Left ventricle myocardium superior (tissue), 1 donor: ENCODE data around the gene SKAP1. TPM values are rescaled to one million over a fixed set of nuclear protein-coding genes. Genes with fewer than 3 reads are reported as not detected.
"Not testable (repeated sequence)": the region's sequence is repeated elsewhere in the genome, so short reads cannot be mapped to it uniquely, and the experiment has no call there.

ENCODE experiments used
- ATAC-seq: fragments of 200-7000 bp; cut with Tn5 transposase; one replicate; pipeline ENCODE4 v1.9.1; 2020; ENCODE audit warnings: mild to moderate bottlenecking, moderate library complexity
- DNase-seq: peaks from one replicate; pipeline ENCODE4 v3.0.0-alpha.2; 2020
- intact Hi-C: fragments of 100-400 bp; cut with micrococcal nuclease; formaldehyde crosslinking; loops from one replicate; pipeline ENCODE4 v1.11.0; 2022
- total RNA-seq: library from RNA; stranded (reverse); fragmentation: NEBNext Ultra II Directional; extraction: Animal tissue kit (Norgen Biotek cat#: 25700); gene quantifications from one replicate; pipeline ENCODE4 v1.2.1, GENCODE V29; 2021
- donor health status: DM: no; HTN: yes; CAD: no; lungs with severe emphysema.

Gene SKAP1
- total RNA-seq, 1 donor from 2014 or later = 0.27 TPM

GRCh38 chr17:48453447-48453846, 23.4 kb upstream of the SKAP1 start:
- ATAC-seq = no peak
- no peak for DNase-seq
- intact Hi-C loops = no loop called here

GRCh38 chr17:48451489-48451888, 21.5 kb upstream of the SKAP1 start:
- no peak for DNase-seq
- no peak for ATAC-seq
- intact Hi-C loops = no loop called here

- DNase-seq, ATAC-seq, intact Hi-C loops: not testable (repeated sequence)
Observed at GRCh38 chr17:48449335-48449734, 19.3 kb upstream of the SKAP1 start.

GRCh38 chr17:48445248-48445620, 15.2 kb upstream of the SKAP1 start:
- DNase-seq (no peak), ATAC-seq (no peak)
- intact Hi-C loops = no loop called here

GRCh38 chr17:48444516-48445247, 14.7 kb upstream of the SKAP1 start:
- DNase-seq (no peak), ATAC-seq (no peak)
- intact Hi-C loops = no loop called here

- DNase-seq (no peak), ATAC-seq (no peak)
- intact Hi-C loops = no loop called here
Observed at GRCh38 chr17:48443712-48444111, 13.7 kb upstream of the SKAP1 start.

- DNase-seq = no peak
- intact Hi-C loops = no loop called here
- ATAC-seq = no peak
Observed at GRCh38 chr17:48442819-48443218, 12.8 kb upstream of the SKAP1 start.

GRCh38 chr17:48441862-48442261, 11.8 kb upstream of the SKAP1 start:
- intact Hi-C loops = no loop called here
- DNase-seq (no peak), ATAC-seq (no peak)

GRCh38 chr17:48441231-48441711, 11.3 kb upstream of the SKAP1 start:
- intact Hi-C loops = no loop called here
- DNase-seq (no peak), ATAC-seq (no peak)

GRCh38 chr17:48440669-48441068, 10.7 kb upstream of the SKAP1 start:
- ATAC-seq = no peak
- no peak for DNase-seq
- intact Hi-C loops = no loop called here

- no peak for DNase-seq
- intact Hi-C loops = no loop called here
- ATAC-seq = no peak
Observed at GRCh38 chr17:48439875-48440505, 10.0 kb upstream of the SKAP1 start.

GRCh38 chr17:48439110-48439850, 9.3 kb upstream of the SKAP1 start:
- DNase-seq = no peak
- ATAC-seq = no peak
- intact Hi-C loops = no loop called here

GRCh38 chr17:48438516-48439061, 8.6 kb upstream of the SKAP1 start:
- no peak for DNase-seq
- no peak for ATAC-seq
- intact Hi-C loops = no loop called here

- ATAC-seq = no peak
Observed at GRCh38 chr17:48433896-48434295, 3.9 kb upstream of the SKAP1 start.

GRCh38 chr17:48432820-48433775, 3.1 kb upstream of the SKAP1 start:
- intact Hi-C loops = no loop called here
- DNase-seq (no peak), ATAC-seq (no peak)

More at GRCh38 chr17:48433896-48434295, 3.9 kb upstream of the SKAP1 start:
- no peak for DNase-seq
- intact Hi-C loops = no loop called here

GRCh38 chr17:48429156-48429555, 858 bp downstream of the SKAP1 start:
- no peak for ATAC-seq
- no peak for DNase-seq
- intact Hi-C loops = no loop called here

- ATAC-seq (no peak), DNase-seq (no peak)
- intact Hi-C loops = no loop called here
Observed at GRCh38 chr17:48427598-48427997, 2.4 kb downstream of the SKAP1 start.

GRCh38 chr17:48426761-48427500, 3.1 kb downstream of the SKAP1 start:
- ATAC-seq (no peak), DNase-seq (no peak)
- intact Hi-C loops = no loop called here
